Ishikawa (cell line): Measurements from ENCODE around the gene RASD1.

Source experiments
- CEBPB ChIP-seq: IDR thresholded peaks from 2 replicates; pipeline ENCODE4 v1.6.1; 2012
- CREB1 ChIP-seq: IDR thresholded peaks from 2 replicates; pipeline ENCODE4 v1.6.1; 2012; ENCODE audit warnings: low read depth
- EGR1 ChIP-seq: IDR thresholded peaks from 2 replicates; pipeline ENCODE4 v1.6.1; 2012
- EP300 ChIP-seq: IDR thresholded peaks from 2 replicates; pipeline ENCODE4 v1.6.1; 2012; ENCODE audit warnings: borderline replicate concordance
- FOXM1 ChIP-seq: IDR thresholded peaks from 2 replicates; pipeline ENCODE4 v1.6.1; 2012; ENCODE audit warnings: low read depth, borderline replicate concordance
- MAX ChIP-seq: IDR thresholded peaks from 2 replicates; pipeline ENCODE4 v1.6.1; 2012
- NFIC ChIP-seq: IDR thresholded peaks from 2 replicates; pipeline ENCODE4 v1.6.1; 2012
- RAD21 ChIP-seq: IDR thresholded peaks from 2 replicates; pipeline ENCODE4 v1.6.1; 2012; ENCODE audit warnings: low read depth
- REST ChIP-seq: IDR thresholded peaks from 2 replicates; pipeline ENCODE4 v1.6.1; 2012; ENCODE audit warnings: low read depth, mild to moderate bottlenecking
- TAF1 ChIP-seq: IDR thresholded peaks from 2 replicates; pipeline ENCODE4 v1.6.1; 2012; ENCODE audit warnings: low read depth, mild to moderate bottlenecking
- TCF12 ChIP-seq: IDR thresholded peaks from 2 replicates; pipeline ENCODE4 v1.6.1; 2012; ENCODE audit warnings: low read depth
- TEAD4 ChIP-seq: IDR thresholded peaks from 2 replicates; pipeline ENCODE4 v1.6.1; 2012
- USF1 ChIP-seq: IDR thresholded peaks from 2 replicates; pipeline ENCODE4 v1.6.1; 2012
- YY1 ChIP-seq: IDR thresholded peaks from 2 replicates; pipeline ENCODE4 v1.6.1; 2012; ENCODE audit warnings: low read depth
- ZBTB7A ChIP-seq: IDR thresholded peaks from 2 replicates; pipeline ENCODE4 v1.6.1; 2012; ENCODE audit warnings: low read depth

RASD1 gene

GRCh38 chr17:17535957-17536356, 39.8 kb upstream of the RASD1 start:
- no peak for TF ChIP-seq EGR1
- no peak for TF ChIP-seq REST
- TF ChIP-seq YY1 = peak; percentile 80
- TF ChIP-seq MAX = peak; percentile 93
- peak; percentile 98 for TF ChIP-seq EP300
- peak; percentile 88 for TF ChIP-seq CREB1
- TF ChIP-seq RAD21 = peak; percentile 35
- no peak for TF ChIP-seq TAF1
- no peak; the same call in 1 of the 2 replicates for TF ChIP-seq ZBTB7A
- TF ChIP-seq TCF12 = peak; percentile 99
- peak; percentile 98 for TF ChIP-seq TEAD4
- peak; percentile 91 for TF ChIP-seq FOXM1
- TF ChIP-seq CEBPB = peak; percentile 78; the same call in 1 of the 2 replicates
- peak; percentile 43; the same call in 1 of the 2 replicates for TF ChIP-seq USF1
- peak; percentile 100 for TF ChIP-seq NFIC

GRCh38 chr17:17533901-17534441, 37.8 kb upstream of the RASD1 start:
- peak; percentile 10; the same call in 1 of the 2 replicates for TF ChIP-seq USF1
- no peak for TF ChIP-seq EGR1
- no peak for TF ChIP-seq TCF12
- no peak for TF ChIP-seq EP300

GRCh38 chr17:17532991-17533390, 36.8 kb upstream of the RASD1 start:
- TF ChIP-seq ZBTB7A (no peak), TEAD4 (no peak), REST (no peak), USF1 (no peak), MAX (no peak), EGR1 (no peak), FOXM1 (no peak), CEBPB (no peak), EP300 (no peak), TAF1 (no peak), CREB1 (no peak), RAD21 (no peak), YY1 (no peak)

- TF ChIP-seq TEAD4 (no peak), EGR1 (no peak), MAX (no peak), TAF1 (no peak), USF1 (no peak), CREB1 (no peak), YY1 (no peak), FOXM1 (no peak), REST (no peak), CEBPB (no peak), ZBTB7A (no peak), TCF12 (no peak), EP300 (no peak), NFIC (no peak), RAD21 (no peak)
Observed at GRCh38 chr17:17531156-17531555, 35.0 kb upstream of the RASD1 start.
